K562 (cell line): ENCODE measurements around the gene RAB31. TPM values are rescaled to one million over a fixed set of nuclear protein-coding genes. Genes with fewer than 3 reads are reported as not detected.

Experiments used
- ATF1 ChIP-seq, 2 experiments: fragments of 450-650 bp in 1 of 2; IDR thresholded peaks; 2 replicates each; pipeline ENCODE4 v1.6.1; 2016; ENCODE audit warnings: missing compliant biosample characterization in 1 of 2, missing genetic modification characterization in 1 of 2
- CCAR2 ChIP-seq: fragments of 200-400 bp; formaldehyde crosslinking; IDR thresholded peaks from 2 replicates; pipeline ENCODE4 v1.6.1; 2017; ENCODE audit warnings: mild to moderate bottlenecking, low read depth, low read length
- FOXM1 ChIP-seq, 2 experiments: fragments of 450-650 bp in 1 of 2; sonication (generic) in 1 of 2; formaldehyde crosslinking in 1 of 2; IDR thresholded peaks; 2 replicates each; pipeline versions ENCODE4 v1.6.1 to v1.9.0; 2017 to 2022; ENCODE audit warnings: low read depth in 2 of 2, mild to moderate bottlenecking in 2 of 2, missing genetic modification reagents in 1 of 2, moderate library complexity in 1 of 2
- L3MBTL2 ChIP-seq: fragments of 450-650 bp; IDR thresholded peaks from 2 replicates; pipeline ENCODE4 v1.6.1; 2016; ENCODE audit warnings: mild to moderate bottlenecking, moderate library complexity
- NELFE ChIP-seq: IDR thresholded peaks from 2 replicates; pipeline ENCODE4 v1.6.1; 2011; ENCODE audit warnings: mild to moderate bottlenecking; ENCODE audit not compliant: insufficient read depth, insufficient read length
- NFIC ChIP-seq: fragments of 450-650 bp; IDR thresholded peaks from 2 replicates; pipeline ENCODE4 v1.6.1; 2017; ENCODE audit warnings: mild to moderate bottlenecking, inconsistent platforms
- SMAD3 ChIP-seq: fragments of 450-650 bp; formaldehyde crosslinking; conservative IDR thresholded peaks from 2 replicates; pipeline ENCODE4 v1.4.0; 2020; ENCODE audit warnings: mild to moderate bottlenecking
- SMAD4 ChIP-seq: fragments of 250-450 bp; sonication (Bioruptor Pico); conservative IDR thresholded peaks from 2 replicates; pipeline ENCODE4 v1.8.0; 2021; ENCODE audit warnings: inconsistent platforms, mild to moderate bottlenecking, moderate library complexity
- SMARCA5 ChIP-seq: fragments of 450-650 bp; IDR thresholded peaks from 2 replicates; pipeline ENCODE4 v1.6.1; 2016
- TEAD4 ChIP-seq, 2 experiments: sonication (generic) in 1 of 2; formaldehyde crosslinking in 1 of 2; IDR thresholded peaks; 2 replicates each; pipeline versions ENCODE4 v1.6.1 to v1.8.0; 2012 to 2022; ENCODE audit warnings: borderline replicate concordance in 1 of 2, inconsistent platforms in 1 of 2, low read length in 1 of 2, mild to moderate bottlenecking in 1 of 2, missing genetic modification reagents in 1 of 2
- ZNF274 ChIP-seq: IDR thresholded peaks from 2 replicates; pipeline ENCODE4 v1.6.1; 2011; ENCODE audit warnings: low read depth, mild to moderate bottlenecking, low read length, moderate library complexity, borderline replicate concordance
- ZNF324 ChIP-seq: fragments of 250-450 bp; sonication (Bioruptor Pico); IDR thresholded peaks from 2 replicates; pipeline ENCODE4 v1.4.0; 2020; ENCODE audit warnings: mild to moderate bottlenecking
- ZNF584 ChIP-seq: fragments of 200-800 bp; sonication (Bioruptor generic); IDR thresholded peaks from 2 replicates; pipeline ENCODE4 v1.6.1; 2016; ENCODE audit warnings: low read depth, mild to moderate bottlenecking, missing genetic modification characterization, missing compliant biosample characterization
- ZNF668 ChIP-seq: fragments of 250-450 bp; sonication (Bioruptor Pico); IDR thresholded peaks from 2 replicates; pipeline ENCODE4 v1.8.0; 2022; ENCODE audit warnings: mild to moderate bottlenecking, inconsistent platforms
- polyA plus RNA-seq, 8 experiments: library from polyadenylated mRNA; depleted of rRNA in 4 of 8; stranded (reverse) in 5 of 8; unstranded in 3 of 8; fragments of >200 nt; fragmentation: Nextera tagmentation in 2 of 8; fragmentation: Illumina TruSeq in 1 of 8; extraction: Ambion mirVana in 2 of 8; extraction: Trizol in 1 of 8; gene quantifications; 2 replicates each; pipeline versions ENCODE4 v1.2.1 to v1.2.3, GENCODE V29; 2011 to 2014; ENCODE audit warnings: inconsistent platforms in 1 of 8, missing spikeins in 1 of 8
- total RNA-seq, 7 experiments: library from RNA; depleted of rRNA in 6 of 7; stranded (reverse); fragments of >200 nt in 6 of 7; fragmentation: Illumina TruSeq in 2 of 7; extraction: Trizol in 2 of 7; gene quantifications; 2 replicates each; pipeline versions ENCODE4 v1.2.1 to v1.2.3, GENCODE V29; 2011 to 2021; ENCODE audit warnings: low replicate concordance in 1 of 7
- TF ChIP-seq, protein P1 (sequence below): fragments of 200-800 bp; sonication (Bioruptor generic); IDR thresholded peaks from 2 replicates; pipeline ENCODE4 v1.6.1; 2016; ENCODE audit warnings: missing genetic modification characterization, missing compliant biosample characterization
- TF ChIP-seq, protein P2 (sequence below), 2 experiments: fragments of 450-650 bp in 1 of 2; sonication (generic) in 1 of 2; formaldehyde crosslinking in 1 of 2; IDR thresholded peaks in 1 of 2; conservative IDR thresholded peaks in 1 of 2; 2 replicates each; pipeline versions ENCODE4 v1.6.1 to v1.8.1; 2016 to 2023; ENCODE audit warnings: mild to moderate bottlenecking in 2 of 2, moderate library complexity in 2 of 2, inconsistent platforms in 1 of 2, missing genetic modification reagents in 1 of 2
- TF ChIP-seq, protein P3 (sequence below): fragments of 250-450 bp; sonication (Bioruptor Pico); IDR thresholded peaks from 2 replicates; pipeline ENCODE4 v1.4.0; 2020; ENCODE audit warnings: mild to moderate bottlenecking
- TF ChIP-seq, protein P4 (sequence below): fragments of 250-450 bp; sonication (Bioruptor Pico); IDR thresholded peaks from 2 replicates; pipeline ENCODE4 v1.8.0; 2021; ENCODE audit warnings: moderate library complexity, mild to moderate bottlenecking, inconsistent platforms

RAB31 gene
- total and polyA plus RNA-seq, 9 of the 15 experiments (the other 6 are each of a cell fraction or from before 2014, with no cell fraction given): 20.7 to 70.4 (median 41.3) TPM

DNA sequence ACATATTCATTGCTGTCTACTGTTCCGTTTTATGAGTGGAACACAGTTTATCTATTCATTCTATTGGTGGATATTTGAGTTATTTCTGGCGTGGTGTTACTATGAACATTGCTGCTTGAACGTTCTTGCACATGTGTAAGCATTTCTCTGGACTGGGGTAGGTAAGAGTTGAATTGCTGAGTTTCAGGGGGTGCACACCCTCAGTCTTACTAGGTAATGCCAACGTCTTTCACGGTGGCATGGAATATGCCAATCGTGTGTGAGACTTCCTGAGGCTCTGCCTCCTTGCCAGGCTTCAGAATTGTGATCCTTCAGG lies 121.3 kb downstream of the RAB31 start (continued):
- TF ChIP-seq FOXM1 (IDR thresholded peaks at IDR 0.05; ENCODE audit: low read depth) (no peak; the same call in 1 of the 2 replicates), FOXM1 (CRISPR knock-in tag; IDR thresholded peaks at IDR 0.05; ENCODE audit: low read depth) (no peak), NELFE (no peak), SMAD4 (CRISPR knock-in tag) (no peak), CCAR2 (no peak), ATF1 (CRISPR knock-in tag; IDR thresholded peaks at IDR 0.05) (no peak), ATF1 (tag; IDR thresholded peaks at IDR 0.05) (peak; percentile 60; the same call in 1 of the 2 replicates), SMARCA5 (no peak; the same call in 1 of the 2 replicates), ZNF324 (CRISPR knock-in tag) (no peak), L3MBTL2 (0 out of 2 replicates have a peak, but pooled peaks have one; percentile 0), ZNF274 (no peak), ZNF668 (CRISPR knock-in tag) (no peak), ZNF584 (CRISPR knock-in tag) (0 out of 2 replicates have a peak, but pooled peaks have one; percentile 48), TEAD4 (IDR thresholded peaks at IDR 0.05; ENCODE audit: low read length) (no peak), TEAD4 (CRISPR knock-in tag; IDR thresholded peaks at IDR 0.05; ENCODE audit: borderline replicate concordance) (no peak), SMAD3 (CRISPR knock-in tag) (no peak), NFIC (no peak)
- TF ChIP-seq, protein P1, sequence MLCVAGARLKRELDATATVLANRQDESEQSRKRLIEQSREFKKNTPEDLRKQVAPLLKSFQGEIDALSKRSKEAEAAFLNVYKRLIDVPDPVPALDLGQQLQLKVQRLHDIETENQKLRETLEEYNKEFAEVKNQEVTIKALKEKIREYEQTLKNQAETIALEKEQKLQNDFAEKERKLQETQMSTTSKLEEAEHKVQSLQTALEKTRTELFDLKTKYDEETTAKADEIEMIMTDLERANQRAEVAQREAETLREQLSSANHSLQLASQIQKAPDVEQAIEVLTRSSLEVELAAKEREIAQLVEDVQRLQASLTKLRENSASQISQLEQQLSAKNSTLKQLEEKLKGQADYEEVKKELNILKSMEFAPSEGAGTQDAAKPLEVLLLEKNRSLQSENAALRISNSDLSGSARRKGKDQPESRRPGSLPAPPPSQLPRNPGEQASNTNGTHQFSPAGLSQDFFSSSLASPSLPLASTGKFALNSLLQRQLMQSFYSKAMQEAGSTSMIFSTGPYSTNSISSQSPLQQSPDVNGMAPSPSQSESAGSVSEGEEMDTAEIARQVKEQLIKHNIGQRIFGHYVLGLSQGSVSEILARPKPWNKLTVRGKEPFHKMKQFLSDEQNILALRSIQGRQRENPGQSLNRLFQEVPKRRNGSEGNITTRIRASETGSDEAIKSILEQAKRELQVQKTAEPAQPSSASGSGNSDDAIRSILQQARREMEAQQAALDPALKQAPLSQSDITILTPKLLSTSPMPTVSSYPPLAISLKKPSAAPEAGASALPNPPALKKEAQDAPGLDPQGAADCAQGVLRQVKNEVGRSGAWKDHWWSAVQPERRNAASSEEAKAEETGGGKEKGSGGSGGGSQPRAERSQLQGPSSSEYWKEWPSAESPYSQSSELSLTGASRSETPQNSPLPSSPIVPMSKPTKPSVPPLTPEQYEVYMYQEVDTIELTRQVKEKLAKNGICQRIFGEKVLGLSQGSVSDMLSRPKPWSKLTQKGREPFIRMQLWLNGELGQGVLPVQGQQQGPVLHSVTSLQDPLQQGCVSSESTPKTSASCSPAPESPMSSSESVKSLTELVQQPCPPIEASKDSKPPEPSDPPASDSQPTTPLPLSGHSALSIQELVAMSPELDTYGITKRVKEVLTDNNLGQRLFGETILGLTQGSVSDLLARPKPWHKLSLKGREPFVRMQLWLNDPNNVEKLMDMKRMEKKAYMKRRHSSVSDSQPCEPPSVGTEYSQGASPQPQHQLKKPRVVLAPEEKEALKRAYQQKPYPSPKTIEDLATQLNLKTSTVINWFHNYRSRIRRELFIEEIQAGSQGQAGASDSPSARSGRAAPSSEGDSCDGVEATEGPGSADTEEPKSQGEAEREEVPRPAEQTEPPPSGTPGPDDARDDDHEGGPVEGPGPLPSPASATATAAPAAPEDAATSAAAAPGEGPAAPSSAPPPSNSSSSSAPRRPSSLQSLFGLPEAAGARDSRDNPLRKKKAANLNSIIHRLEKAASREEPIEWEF (CRISPR knock-in tag): 0 out of 2 replicates have a peak, but pooled peaks have one; percentile 24
- TF ChIP-seq, protein P2, sequence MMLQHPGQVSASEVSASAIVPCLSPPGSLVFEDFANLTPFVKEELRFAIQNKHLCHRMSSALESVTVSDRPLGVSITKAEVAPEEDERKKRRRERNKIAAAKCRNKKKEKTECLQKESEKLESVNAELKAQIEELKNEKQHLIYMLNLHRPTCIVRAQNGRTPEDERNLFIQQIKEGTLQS (IDR thresholded peaks at IDR 0.05): no peak; the same call in 1 of the 2 replicates
- TF ChIP-seq, protein P2 (CRISPR knock-in tag; conservative IDR thresholded peaks at IDR 0.05): 0 out of 2 replicates have a peak, but pooled peaks have one; percentile 27
- TF ChIP-seq, protein P3, sequence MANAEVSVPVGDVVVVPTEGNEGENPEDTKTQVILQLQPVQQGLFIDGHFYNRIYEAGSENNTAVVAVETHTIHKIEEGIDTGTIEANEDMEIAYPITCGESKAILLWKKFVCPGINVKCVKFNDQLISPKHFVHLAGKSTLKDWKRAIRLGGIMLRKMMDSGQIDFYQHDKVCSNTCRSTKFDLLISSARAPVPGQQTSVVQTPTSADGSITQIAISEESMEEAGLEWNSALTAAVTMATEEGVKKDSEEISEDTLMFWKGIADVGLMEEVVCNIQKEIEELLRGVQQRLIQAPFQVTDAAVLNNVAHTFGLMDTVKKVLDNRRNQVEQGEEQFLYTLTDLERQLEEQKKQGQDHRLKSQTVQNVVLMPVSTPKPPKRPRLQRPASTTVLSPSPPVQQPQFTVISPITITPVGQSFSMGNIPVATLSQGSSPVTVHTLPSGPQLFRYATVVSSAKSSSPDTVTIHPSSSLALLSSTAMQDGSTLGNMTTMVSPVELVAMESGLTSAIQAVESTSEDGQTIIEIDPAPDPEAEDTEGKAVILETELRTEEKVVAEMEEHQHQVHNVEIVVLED (CRISPR knock-in tag): peak; percentile 26; the same call in 1 of the 2 replicates
- TF ChIP-seq, protein P4, sequence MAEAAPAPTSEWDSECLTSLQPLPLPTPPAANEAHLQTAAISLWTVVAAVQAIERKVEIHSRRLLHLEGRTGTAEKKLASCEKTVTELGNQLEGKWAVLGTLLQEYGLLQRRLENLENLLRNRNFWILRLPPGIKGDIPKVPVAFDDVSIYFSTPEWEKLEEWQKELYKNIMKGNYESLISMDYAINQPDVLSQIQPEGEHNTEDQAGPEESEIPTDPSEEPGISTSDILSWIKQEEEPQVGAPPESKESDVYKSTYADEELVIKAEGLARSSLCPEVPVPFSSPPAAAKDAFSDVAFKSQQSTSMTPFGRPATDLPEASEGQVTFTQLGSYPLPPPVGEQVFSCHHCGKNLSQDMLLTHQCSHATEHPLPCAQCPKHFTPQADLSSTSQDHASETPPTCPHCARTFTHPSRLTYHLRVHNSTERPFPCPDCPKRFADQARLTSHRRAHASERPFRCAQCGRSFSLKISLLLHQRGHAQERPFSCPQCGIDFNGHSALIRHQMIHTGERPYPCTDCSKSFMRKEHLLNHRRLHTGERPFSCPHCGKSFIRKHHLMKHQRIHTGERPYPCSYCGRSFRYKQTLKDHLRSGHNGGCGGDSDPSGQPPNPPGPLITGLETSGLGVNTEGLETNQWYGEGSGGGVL (CRISPR knock-in tag): no peak
